ENCODE measurements around the gene PDZD2. TPM values are rescaled to one million over a fixed set of nuclear protein-coding genes. Genes with fewer than 3 reads are reported as not detected.

Gene PDZD2
- total and polyA plus RNA-seq, 2 experiments from 2014 or later: 0.21 TPM; not detected in 1

DNA sequence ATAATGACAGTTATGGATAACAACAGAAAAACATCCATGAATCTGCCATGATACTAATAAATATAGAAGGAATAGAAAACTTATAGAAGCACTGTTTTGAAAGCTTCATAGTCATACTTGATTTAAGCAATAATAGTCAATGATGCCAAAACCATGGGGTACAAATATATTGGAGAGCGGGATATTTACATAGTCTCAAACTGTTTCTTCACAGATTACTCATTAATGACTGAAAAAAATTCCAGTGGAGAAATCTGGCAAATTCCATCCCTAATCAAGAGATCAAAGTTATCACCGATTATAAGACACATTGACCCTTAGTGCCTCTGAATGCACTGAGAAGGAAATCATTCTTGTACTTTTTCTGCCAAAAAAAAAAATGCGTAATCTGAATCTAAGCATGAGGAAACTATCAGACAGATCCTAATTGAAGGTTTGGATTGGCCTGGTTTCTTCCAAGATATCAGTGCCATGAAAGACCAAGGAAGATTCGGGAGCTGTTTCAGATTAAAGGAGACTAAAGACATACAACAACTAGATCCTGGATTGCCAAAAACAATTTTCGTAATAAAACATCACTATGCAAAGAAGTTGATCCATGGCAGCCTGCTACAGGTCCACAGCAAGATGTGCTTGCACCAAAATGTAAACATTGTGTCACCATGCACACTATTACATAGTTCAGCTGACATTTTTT lies 429.0 kb downstream of the PDZD2 start:
- no peaks in the 10 kb centered on the region for H3F3A ChIP-seq (ENCODE audit: insufficient read depth)
- 55 to 56% methylated on average over 5 of the region's 5 CpGs for WGBS, 2 experiments (ENCODE audit: low coverage in 1 of 2, low lambda C conversion rate in 2 of 2, missing lambda C conversion rate in 2 of 2)

GRCh38 chr5:32068561-32068960 lies 429.6 kb downstream of the PDZD2 start:
- Histone ChIP-seq H3K9ac (no peak overlapping the region), H2AFZ (no peak overlapping the region), H3K9me3 (ENCODE audit: low read depth) (no peaks in the 10 kb centered on the region), H3K4me1 (ENCODE audit: insufficient read depth) (no peaks in the 10 kb centered on the region), H3K4me2 (ENCODE audit: unreplicated experiment) (no peak overlapping the region), H3F3A (ENCODE audit: insufficient read depth) (no peaks in the 10 kb centered on the region), H3K79me2 (ENCODE audit: insufficient read depth) (no peaks in the 10 kb centered on the region), H3K27me3 (replicated peaks; ENCODE audit: insufficient read depth) (peaks cover 24% of the 10 kb centered on the region), H4K20me1 (ENCODE audit: insufficient read depth) (no peaks in the 10 kb centered on the region), H3K36me3 (ENCODE audit: low read depth) (no peaks in the 10 kb centered on the region), H3K4me3 (no peak overlapping the region), H3K9me2 (ENCODE audit: insufficient read depth) (no peaks in the 10 kb centered on the region), H3K27ac (no peak overlapping the region)
- in situ Hi-C loops (cut with MboI): no loop called here
- TF ChIP-seq EZH2 (IDR thresholded peaks at IDR 0.05; ENCODE audit: insufficient read depth, poor library complexity, severe bottlenecking) (no peak), EZH2phosphoT487 (IDR thresholded peaks at IDR 0.05; ENCODE audit: insufficient read depth, low read depth) (no peak)
- no peak for DNase-seq
- 78 to 91% methylated on average over 2 of the region's 2 CpGs for WGBS, 2 experiments (ENCODE audit: low coverage in 1 of 2, low lambda C conversion rate in 2 of 2, missing lambda C conversion rate in 2 of 2)

More for the DNA sequence above, 429.0 kb downstream of the PDZD2 start:
- H3K27ac ChIP-seq: no peak overlapping the region
- no peaks in the 10 kb centered on the region for H3K79me2 ChIP-seq (ENCODE audit: insufficient read depth)
- H3K9me2 ChIP-seq (ENCODE audit: insufficient read depth): no peaks in the 10 kb centered on the region
- H2AFZ ChIP-seq: no peak overlapping the region
- peaks cover 24% of the 10 kb centered on the region for H3K27me3 ChIP-seq (replicated peaks; ENCODE audit: insufficient read depth)
- H3K9ac ChIP-seq: no peak overlapping the region
- TF ChIP-seq EZH2phosphoT487 (IDR thresholded peaks at IDR 0.05; ENCODE audit: insufficient read depth, low read depth) (no peak), EZH2 (IDR thresholded peaks at IDR 0.05; ENCODE audit: insufficient read depth, poor library complexity, severe bottlenecking) (no peak)
- DNase-seq: no peak
- in situ Hi-C loops (cut with MboI): no loop called here
- H3K36me3 ChIP-seq (ENCODE audit: low read depth): no peaks in the 10 kb centered on the region
- no peaks in the 10 kb centered on the region for H3K4me1 ChIP-seq (ENCODE audit: insufficient read depth)
- H3K9me3 ChIP-seq (ENCODE audit: low read depth): no peaks in the 10 kb centered on the region
- no peak overlapping the region for H3K4me2 ChIP-seq (ENCODE audit: unreplicated experiment)
- H4K20me1 ChIP-seq (ENCODE audit: insufficient read depth): no peaks in the 10 kb centered on the region
- H3K4me3 ChIP-seq: no peak overlapping the region

- Histone ChIP-seq H3K36me3 (ENCODE audit: low read depth) (no peaks in the 10 kb centered on the region), H3K79me2 (ENCODE audit: insufficient read depth) (no peaks in the 10 kb centered on the region), H2AFZ (no peak overlapping the region), H4K20me1 (ENCODE audit: insufficient read depth) (no peaks in the 10 kb centered on the region), H3K27me3 (replicated peaks; ENCODE audit: insufficient read depth) (peaks cover 19% of the 10 kb centered on the region), H3K4me1 (ENCODE audit: insufficient read depth) (no peaks in the 10 kb centered on the region), H3K9ac (no peak overlapping the region), H3F3A (ENCODE audit: insufficient read depth) (no peaks in the 10 kb centered on the region), H3K9me2 (ENCODE audit: insufficient read depth) (no peaks in the 10 kb centered on the region), H3K27ac (no peak overlapping the region), H3K9me3 (ENCODE audit: low read depth) (no peaks in the 10 kb centered on the region), H3K4me3 (no peak overlapping the region), H3K4me2 (ENCODE audit: unreplicated experiment) (no peak overlapping the region)
- 87 to 95% methylated on average over 3 of the region's 3 CpGs for WGBS, 2 experiments (ENCODE audit: low coverage in 1 of 2, low lambda C conversion rate in 2 of 2, missing lambda C conversion rate in 2 of 2)
- no peak for DNase-seq
- TF ChIP-seq EZH2 (IDR thresholded peaks at IDR 0.05; ENCODE audit: insufficient read depth, poor library complexity, severe bottlenecking): no peak
- no peak for TF ChIP-seq EZH2phosphoT487 (IDR thresholded peaks at IDR 0.05; ENCODE audit: insufficient read depth, low read depth)
- in situ Hi-C loops (cut with MboI): no loop called here
These were observed 430.5 kb downstream of the PDZD2 start for GRCh38 chr5:32069396-32069795.

DNA sequence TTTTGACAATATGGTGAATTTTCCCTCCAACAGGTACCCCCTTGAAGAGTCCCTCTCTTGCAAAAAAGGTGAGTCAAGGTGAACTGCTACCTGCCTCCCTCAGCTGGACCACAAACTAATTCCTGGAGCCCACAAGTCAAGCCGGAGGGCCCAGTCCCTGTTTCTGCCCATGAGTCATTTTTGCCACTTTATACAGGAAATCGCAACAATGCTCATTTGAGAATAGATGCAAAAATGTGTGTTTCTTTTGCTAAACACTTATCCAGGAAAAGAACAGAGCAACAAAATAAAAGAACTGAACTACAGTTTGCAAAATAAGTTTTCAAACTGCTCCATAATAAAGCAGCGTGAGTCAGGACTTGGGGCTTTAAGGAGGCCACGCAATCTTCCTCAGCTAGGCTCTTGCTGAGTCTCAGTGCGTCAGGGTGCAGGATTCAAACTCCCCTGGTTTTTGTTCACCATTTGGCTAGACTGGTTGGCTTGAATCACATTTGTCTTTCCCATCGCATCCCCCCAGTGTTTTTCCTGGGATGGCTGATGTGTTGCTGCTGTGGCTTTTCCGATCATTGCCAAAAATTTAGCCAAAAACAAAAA lies 432.5 kb downstream of the PDZD2 start:
- Histone ChIP-seq H2AFZ (no peak overlapping the region), H3K4me3 (no peak overlapping the region), H3K9me2 (ENCODE audit: insufficient read depth) (no peaks in the 10 kb centered on the region), H3K36me3 (ENCODE audit: low read depth) (no peaks in the 10 kb centered on the region), H4K20me1 (ENCODE audit: insufficient read depth) (no peaks in the 10 kb centered on the region), H3F3A (ENCODE audit: insufficient read depth) (no peaks in the 10 kb centered on the region), H3K4me2 (ENCODE audit: unreplicated experiment) (no peak overlapping the region), H3K79me2 (ENCODE audit: insufficient read depth) (no peaks in the 10 kb centered on the region), H3K9ac (no peak overlapping the region), H3K27me3 (replicated peaks; ENCODE audit: insufficient read depth) (peaks cover 14% of the 10 kb centered on the region), H3K27ac (no peak overlapping the region), H3K4me1 (ENCODE audit: insufficient read depth) (no peaks in the 10 kb centered on the region), H3K9me3 (ENCODE audit: low read depth) (no peaks in the 10 kb centered on the region)
- WGBS, 2 experiments (ENCODE audit: low coverage in 1 of 2, low lambda C conversion rate in 2 of 2, missing lambda C conversion rate in 2 of 2): 52 to 58% methylated on average over 7 of the region's 7 CpGs
- TF ChIP-seq EZH2 (IDR thresholded peaks at IDR 0.05; ENCODE audit: insufficient read depth, poor library complexity, severe bottlenecking): no peak
- TF ChIP-seq EZH2phosphoT487 (IDR thresholded peaks at IDR 0.05; ENCODE audit: insufficient read depth, low read depth): no peak
- peak; percentile 66 for DNase-seq
- in situ Hi-C loops (cut with MboI): loop anchor here (5.0 to 10.0 kb wide), 2 partner anchors 234 to 487 kb away; no protein-coding TSS in a partner anchor
